GM21737 (cell line): ENCODE results near the gene ADGRA3.
"Not testable (repeated sequence)": the region's sequence is repeated elsewhere in the genome, so short reads cannot be mapped to it uniquely, and the experiment has no call there.

Experiments used
- ATAC-seq: cut with Tn5 transposase; IDR thresholded peaks from one replicate; pipeline ENCODE4 v1.9.1; 2021; ENCODE audit warnings: mild to moderate bottlenecking, moderate library complexity; ENCODE audit not compliant: unreplicated experiment

The ADGRA3 gene

GRCh38 chr4:22442956-22443355, 72.9 kb downstream of the ADGRA3 start:
- no peak for ATAC-seq

- no peak for ATAC-seq
These were observed 74.9 kb downstream of the ADGRA3 start for GRCh38 chr4:22440999-22441398.

- ATAC-seq, result no peak
These were observed 75.9 kb downstream of the ADGRA3 start for GRCh38 chr4:22439947-22440346.

GRCh38 chr4:22435652-22436051, 80.2 kb downstream of the ADGRA3 start:
- no peak for ATAC-seq

DNA sequence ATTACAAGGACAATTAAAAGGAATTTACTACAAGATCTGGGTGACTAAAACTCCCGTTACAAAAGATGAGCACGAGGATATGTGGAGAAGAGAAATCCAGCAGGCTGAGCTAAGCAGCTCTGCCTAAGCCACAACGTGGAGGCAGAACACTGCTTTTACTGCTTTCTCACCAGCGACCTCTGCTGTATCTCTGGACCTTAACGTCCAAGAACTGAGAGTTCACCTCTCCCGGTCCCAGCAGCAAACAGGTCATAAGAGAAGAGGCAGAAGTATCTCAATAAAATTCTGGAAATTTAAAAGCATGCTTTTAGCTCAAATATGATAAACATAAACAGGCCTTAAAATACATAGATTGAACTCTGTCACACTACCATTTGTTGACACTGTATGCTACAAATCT, 81.0 kb downstream of the ADGRA3 start:
- no peak for ATAC-seq

DNA sequence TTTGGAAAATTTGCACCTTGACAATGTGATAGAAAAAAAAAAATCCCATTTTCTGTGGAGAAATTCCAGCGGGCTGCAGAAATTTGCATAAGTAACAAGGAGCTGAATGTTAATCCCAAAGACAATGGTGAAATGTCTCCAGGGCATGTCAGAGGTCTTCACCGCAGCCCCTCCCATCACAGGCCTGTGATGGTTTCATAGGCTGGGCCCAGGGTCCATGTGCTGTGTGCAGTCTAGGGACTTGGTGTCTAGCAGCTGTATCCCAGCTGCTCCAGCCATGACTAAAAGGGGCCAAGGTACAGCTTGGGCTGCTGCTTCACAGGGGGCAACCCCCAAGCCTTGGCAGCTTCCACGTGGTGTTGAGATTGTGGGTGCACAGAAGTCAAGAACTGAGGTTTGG, 85.2 kb downstream of the ADGRA3 start:
- no peak for ATAC-seq

GRCh38 chr4:22428441-22428840, 87.4 kb downstream of the ADGRA3 start:
- no peak for ATAC-seq

DNA sequence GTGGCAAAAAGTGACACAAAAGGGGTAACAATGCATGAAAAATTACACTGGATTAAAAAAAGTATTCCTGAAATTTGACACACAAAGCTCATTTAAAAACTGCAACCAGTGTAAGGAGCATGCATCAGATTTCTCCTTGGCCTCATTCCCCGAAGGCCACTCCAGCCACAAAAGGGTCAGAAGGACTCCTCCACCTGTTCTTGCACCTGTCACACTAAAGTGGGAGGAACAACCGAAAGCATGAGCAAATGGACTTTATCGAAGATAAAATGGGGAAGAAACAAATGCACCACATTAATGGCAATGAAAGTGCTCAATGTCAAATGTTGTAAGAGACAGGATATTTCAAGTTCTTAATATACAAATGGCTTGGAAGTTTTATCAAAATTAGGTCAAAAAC, 88.2 kb downstream of the ADGRA3 start:
- ATAC-seq, result no peak

DNA sequence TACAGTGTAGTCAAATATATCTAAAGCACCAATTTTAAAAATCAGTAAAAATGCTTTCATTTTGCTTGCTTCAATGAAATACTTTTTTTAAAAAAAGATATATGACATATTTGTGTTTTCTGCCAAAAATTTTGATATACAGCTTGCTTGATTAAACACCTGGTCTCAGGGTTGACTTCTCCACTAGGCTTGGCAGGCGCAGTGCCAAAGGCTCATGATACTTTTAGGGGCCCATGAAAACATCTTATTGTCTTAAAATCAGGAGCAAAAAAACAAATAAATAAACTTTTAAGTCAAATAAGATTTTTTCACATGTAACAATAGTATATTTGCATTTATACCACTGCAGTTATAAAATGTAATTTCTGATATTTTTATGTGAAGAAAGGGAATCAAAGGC, 95.6 kb downstream of the ADGRA3 start:
- no peak for ATAC-seq

DNA sequence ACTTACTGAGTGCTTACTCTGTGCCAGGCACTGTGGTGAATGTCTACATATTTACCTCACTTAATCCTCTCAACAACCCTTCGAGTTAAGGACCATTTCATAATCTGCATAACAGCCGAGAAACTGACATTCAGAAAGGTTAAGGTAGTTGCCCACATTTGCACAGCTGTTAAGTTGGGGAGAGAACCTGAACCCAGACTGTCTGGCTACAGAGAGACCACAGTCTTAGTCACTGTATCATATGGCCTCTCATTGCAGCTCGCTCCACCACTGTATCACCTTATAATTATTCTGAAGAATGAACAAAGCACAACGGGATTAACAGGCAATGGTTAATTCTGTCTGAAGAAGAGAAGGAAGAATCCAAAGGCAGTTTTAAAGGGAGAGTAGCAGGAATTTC, 98.5 kb downstream of the ADGRA3 start:
- ATAC-seq, result no peak

- no peak for ATAC-seq
These were observed 99.5 kb downstream of the ADGRA3 start for GRCh38 chr4:22416403-22416802.

GRCh38 chr4:22414833-22415232, 101.0 kb downstream of the ADGRA3 start:
- ATAC-seq, result no peak

DNA sequence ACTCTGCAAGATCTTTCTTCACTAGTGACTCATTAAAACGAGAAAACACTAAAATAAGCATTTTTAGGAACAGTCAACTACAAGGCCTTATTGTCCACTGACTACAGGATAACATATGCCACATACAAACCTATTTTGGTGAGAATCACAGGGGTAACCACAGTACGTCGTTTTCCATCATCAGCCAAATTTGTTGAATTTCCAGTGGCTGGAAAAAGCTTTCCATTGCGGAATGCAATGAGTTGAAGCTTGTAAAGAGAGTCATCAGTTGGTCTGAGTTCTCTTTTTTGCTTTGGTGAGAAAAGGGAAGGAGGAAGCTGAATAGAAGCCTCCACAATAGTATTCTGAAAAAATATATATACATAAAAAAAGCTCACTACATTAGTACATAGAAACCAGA, 102.4 kb downstream of the ADGRA3 start:
- ATAC-seq, result no peak

- no peak for ATAC-seq
These were observed 103.9 kb downstream of the ADGRA3 start for GRCh38 chr4:22412013-22412412.

- no peak for ATAC-seq
These were observed 105.1 kb downstream of the ADGRA3 start for GRCh38 chr4:22410645-22411247.

- no peak for ATAC-seq
These were observed 107.4 kb downstream of the ADGRA3 start for GRCh38 chr4:22408474-22408873.

GRCh38 chr4:22407361-22407760, 108.5 kb downstream of the ADGRA3 start:
- no peak for ATAC-seq

DNA sequence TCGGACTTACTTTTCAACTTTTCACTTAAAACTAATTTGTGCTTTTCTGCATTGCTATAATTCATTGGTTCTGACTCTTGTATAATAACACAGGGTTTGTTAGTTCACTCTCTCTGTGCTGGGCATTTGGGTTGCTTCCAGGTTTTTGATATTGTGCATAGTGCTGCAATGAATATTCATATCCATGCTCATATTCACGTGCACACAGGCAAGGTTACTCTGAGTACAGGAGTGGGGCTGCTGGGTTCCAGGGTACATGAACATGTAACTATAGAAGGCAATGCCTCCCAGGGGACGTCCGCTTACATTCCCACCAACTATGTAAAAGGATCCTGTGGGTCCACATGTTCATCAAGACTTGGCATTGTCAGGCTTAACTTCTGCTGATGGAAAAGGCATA, 117.2 kb downstream of the ADGRA3 start:
- ATAC-seq, result no peak

GRCh38 chr4:22391551-22391950, 124.3 kb downstream of the ADGRA3 start:
- ATAC-seq, result no peak

DNA sequence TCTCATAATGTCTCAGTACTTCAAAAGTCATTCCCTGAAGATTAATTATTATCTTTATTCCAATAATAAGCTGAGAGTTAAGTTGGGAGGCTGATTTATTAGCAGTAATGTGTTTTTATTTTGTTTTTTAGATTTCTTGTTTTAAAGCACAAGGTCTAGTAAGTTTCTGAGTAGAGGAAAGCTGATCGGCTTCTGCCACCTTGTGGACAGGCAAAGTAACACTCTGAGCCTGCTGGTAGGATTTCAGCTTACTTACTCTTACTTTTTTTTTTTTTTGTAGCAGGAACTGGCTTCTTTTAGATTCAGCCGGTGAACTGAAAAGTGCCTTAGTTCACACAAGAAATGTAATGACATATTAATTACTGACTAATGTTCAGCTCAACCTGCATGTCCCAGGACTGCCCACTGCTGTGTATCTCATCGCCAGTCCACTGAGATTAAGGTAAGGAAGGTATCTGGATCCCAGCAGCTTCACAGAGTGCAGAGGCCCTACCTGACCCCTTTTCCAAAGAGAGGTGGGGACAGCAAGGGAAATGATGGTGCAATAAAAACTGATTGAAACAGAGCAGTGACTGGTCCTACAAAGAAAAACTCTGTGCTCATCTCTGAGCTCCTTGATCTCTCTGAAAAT, 126.5 kb downstream of the ADGRA3 start:
- ATAC-seq, result no peak

- ATAC-seq, result no peak
These were observed 130.3 kb downstream of the ADGRA3 start for GRCh38 chr4:22385611-22386011.

DNA sequence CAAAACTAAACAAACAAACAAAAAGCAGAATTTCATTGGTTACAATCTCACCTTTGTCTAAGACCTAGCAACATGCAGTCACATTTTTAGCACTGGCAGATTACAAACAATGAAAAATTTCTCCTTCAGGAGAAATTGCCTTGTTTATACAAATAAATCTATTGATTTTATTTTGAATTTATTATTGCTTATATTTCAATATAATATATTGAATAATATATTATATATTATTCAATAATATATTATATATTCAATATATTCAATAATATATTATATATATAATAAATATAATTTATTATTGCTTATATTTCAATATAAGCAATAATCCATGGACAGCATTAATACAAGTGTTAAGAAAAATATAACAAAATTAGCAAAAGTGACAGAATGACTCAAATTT, 131.7 kb downstream of the ADGRA3 start:
- no peak for ATAC-seq

GRCh38 chr4:22382216-22382615, 133.7 kb downstream of the ADGRA3 start:
- not testable (repeated sequence) for ATAC-seq
